Stomach smooth muscle (tissue), 2 donors: ENCODE data around the gene ICA1.
A peak's percentile ranks its signal among the peaks of the same experiment; 100 is the strongest.

Source experiments
- H3K27ac ChIP-seq: one replicate; pipeline ENCODE4 v1.7.0; 2013; ENCODE audit warnings: mild to moderate bottlenecking, low read length, inconsistent platforms
- H3K27me3 ChIP-seq, 2 donors: one replicate each; pipeline ENCODE4 v1.7.0; 2013; ENCODE audit warnings: low read length in 2 of 2; ENCODE audit not compliant: insufficient read depth in 2 of 2, control insufficient read depth in 1 of 2
- H3K36me3 ChIP-seq, 2 donors: one replicate each; pipeline ENCODE4 v1.7.0; 2013; ENCODE audit warnings: low read length in 2 of 2; ENCODE audit not compliant: control insufficient read depth in 2 of 2, insufficient read depth in 2 of 2
- H3K4me1 ChIP-seq: one replicate; pipeline ENCODE4 v1.7.0; 2013; ENCODE audit warnings: low read length; ENCODE audit not compliant: control insufficient read depth, insufficient read depth
- H3K4me3 ChIP-seq, 2 donors: one replicate each; pipeline ENCODE4 v1.7.0; 2013; ENCODE audit warnings: low read length in 2 of 2
- H3K9ac ChIP-seq, 2 donors: one replicate each; pipeline ENCODE4 v1.7.0; 2013; ENCODE audit warnings: low read length in 2 of 2, mild to moderate bottlenecking in 1 of 2
- H3K9me3 ChIP-seq, 2 donors: one replicate each; pipeline ENCODE4 v1.7.0; 2013; ENCODE audit warnings: low read length in 2 of 2; ENCODE audit not compliant: control insufficient read depth in 2 of 2
- donor health status: healthy.
- donor health status: Pancreatic carcinoma.

ICA1 gene

DNA sequence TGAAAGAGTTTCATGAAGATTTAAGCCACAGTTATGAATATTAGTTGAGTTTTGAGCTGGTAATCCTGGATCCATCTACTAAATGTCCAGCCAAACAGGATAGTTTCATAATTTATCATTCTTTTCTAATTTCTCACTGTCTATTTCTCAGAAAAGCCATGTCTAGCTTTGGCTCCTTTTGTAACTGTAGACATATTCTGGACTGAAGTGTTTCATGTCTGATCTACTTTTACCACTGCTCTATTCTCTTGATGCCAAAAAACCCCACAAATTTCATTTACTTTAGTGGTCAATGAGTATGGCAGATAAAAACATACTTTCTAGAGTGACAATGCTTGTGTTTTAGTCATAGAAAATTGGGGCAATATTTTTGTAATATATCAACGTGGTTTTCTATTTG lies 61.2 kb downstream of the ICA1 start:
- H3K27me3 ChIP-seq: no peaks in the 10 kb centered on the region
- H3K4me3 ChIP-seq: no peak overlapping the region
- no peaks in the 10 kb centered on the region for H3K9me3 ChIP-seq
- peaks cover 2% of the 10 kb centered on the region for H3K4me1 ChIP-seq
- H3K9ac ChIP-seq: no peak overlapping the region
- H3K27ac ChIP-seq: no peak overlapping the region
- H3K36me3 ChIP-seq: no peaks in the 10 kb centered on the region

DNA sequence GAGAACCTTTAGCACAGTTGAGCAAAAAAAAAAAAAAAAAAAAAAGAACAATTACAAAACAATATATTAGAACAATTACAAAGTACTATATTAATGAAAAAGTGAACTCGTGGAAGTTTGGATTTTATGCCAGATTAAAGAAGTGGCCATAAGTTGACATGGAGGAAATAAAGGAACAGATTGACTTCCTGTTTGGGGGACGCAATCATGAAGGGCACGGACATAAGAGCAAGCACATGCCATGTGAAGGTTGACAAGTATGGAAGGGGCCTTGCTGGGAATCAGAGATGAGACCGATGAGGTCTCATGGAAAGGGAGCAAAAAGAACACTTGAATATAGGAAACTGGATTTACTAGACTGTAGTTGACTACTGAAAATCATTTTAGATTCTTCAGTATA lies 61.7 kb downstream of the ICA1 start:
- Histone ChIP-seq H3K4me3 (no peak overlapping the region), H3K27me3 (no peaks in the 10 kb centered on the region), H3K27ac (no peak overlapping the region), H3K9me3 (no peaks in the 10 kb centered on the region), H3K36me3 (no peaks in the 10 kb centered on the region), H3K9ac (no peak overlapping the region), H3K4me1 (no peaks in the 10 kb centered on the region)

DNA sequence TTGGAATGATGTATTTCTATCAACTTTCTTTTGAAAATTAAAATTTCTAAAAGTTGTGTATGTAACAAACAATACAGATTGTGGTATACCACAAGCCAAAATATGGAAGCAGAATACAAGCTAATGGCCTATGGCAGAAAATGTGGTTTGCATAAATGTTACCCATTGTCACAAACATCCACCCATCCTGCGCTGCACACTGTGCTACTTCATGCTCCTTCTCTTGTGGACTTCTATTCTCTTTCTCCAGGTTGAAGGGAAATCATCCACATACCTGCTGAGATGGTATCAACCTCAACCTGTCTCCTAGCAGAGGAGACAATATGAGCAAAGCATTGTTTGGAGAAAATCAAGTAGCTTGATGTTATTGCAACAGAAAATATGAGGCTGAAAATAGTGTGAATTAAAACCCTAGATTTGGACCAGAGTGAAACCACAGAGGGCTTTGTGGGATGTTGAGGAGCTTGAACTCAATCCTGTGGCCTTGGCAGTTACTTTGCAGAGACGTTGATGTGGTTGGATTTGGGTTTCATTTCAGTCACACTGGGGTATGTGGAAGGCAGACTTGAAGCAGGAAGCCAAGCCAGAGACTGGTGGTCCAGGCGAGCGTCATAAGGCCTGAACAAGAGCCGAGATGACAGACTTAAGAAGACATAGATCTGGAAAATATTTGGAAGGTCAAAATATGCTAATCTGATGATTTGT lies 63.8 kb downstream of the ICA1 start:
- Histone ChIP-seq H3K9me3 (no peaks in the 10 kb centered on the region), H3K36me3 (no peaks in the 10 kb centered on the region), H3K4me1 (no peaks in the 10 kb centered on the region), H3K9ac (no peak overlapping the region), H3K4me3 (no peak overlapping the region), H3K27ac (no peak overlapping the region), H3K27me3 (no peaks in the 10 kb centered on the region)

DNA sequence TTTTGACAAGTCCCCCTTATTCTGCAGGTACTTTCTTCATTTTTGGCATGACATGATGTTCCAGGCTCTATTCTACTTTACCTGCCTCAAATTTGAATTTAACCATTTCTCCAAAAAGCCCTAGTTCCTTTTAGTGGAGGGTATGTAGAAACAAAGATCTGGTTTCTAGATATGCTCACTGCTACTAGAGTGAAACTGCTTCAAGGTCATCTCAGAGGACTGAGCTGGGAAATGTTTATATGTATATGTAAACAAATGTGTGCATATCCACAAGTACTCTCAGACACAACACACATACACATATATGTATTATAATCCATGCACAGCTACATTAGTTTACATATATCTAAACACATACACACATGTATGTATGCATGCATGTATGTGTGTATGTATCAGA lies 69.1 kb downstream of the ICA1 start:
- Histone ChIP-seq H3K36me3 (no peaks in the 10 kb centered on the region), H3K4me3 (no peak overlapping the region), H3K9ac (no peak overlapping the region), H3K27me3 (no peaks in the 10 kb centered on the region), H3K4me1 (peaks cover 16% of the 10 kb centered on the region), H3K27ac (no peak overlapping the region), H3K9me3 (no peaks in the 10 kb centered on the region)

DNA sequence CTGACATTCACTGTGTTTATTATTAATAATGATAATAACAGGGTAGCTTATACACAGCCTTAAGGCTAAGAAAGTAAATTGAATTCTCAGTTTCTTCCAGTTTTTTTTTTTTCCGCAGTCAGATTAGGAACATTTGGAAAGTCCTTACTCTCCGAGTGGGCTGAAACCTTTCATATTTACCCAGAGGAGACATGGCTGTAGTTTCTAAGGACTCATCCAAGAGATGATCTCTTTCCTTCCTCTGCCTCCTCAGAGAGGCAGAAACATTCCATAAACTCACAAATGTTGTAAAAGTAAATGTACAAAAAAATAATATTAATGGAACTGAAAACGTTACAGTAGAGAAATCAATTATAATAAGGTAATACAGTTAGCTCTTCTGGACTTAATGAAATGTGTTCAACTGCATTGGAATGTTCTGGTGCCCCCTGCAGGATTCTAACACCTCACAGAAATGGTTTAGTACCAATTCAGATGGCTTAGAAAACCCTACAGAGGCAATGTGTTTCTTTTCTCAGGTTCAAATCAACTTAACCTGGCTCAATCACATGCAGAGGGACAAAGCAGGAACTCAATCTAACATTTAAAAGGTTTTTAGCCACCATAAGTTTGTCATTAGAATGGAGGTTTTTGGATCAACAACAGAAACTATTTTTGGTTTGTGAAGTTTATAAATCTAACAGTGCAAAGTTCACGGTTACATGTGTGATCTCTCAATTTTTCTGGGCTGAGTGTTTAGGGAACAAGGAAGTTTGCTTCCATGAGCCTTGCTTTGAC lies 71.7 kb downstream of the ICA1 start:
- no peak overlapping the region for H3K9ac ChIP-seq
- no peaks in the 10 kb centered on the region for H3K36me3 ChIP-seq
- H3K4me3 ChIP-seq: no peak overlapping the region
- H3K4me1 ChIP-seq: peaks cover 16% of the 10 kb centered on the region
- no peaks in the 10 kb centered on the region for H3K9me3 ChIP-seq
- H3K27me3 ChIP-seq: no peaks in the 10 kb centered on the region
- H3K27ac ChIP-seq: peak overlapping the region; percentile 56

DNA sequence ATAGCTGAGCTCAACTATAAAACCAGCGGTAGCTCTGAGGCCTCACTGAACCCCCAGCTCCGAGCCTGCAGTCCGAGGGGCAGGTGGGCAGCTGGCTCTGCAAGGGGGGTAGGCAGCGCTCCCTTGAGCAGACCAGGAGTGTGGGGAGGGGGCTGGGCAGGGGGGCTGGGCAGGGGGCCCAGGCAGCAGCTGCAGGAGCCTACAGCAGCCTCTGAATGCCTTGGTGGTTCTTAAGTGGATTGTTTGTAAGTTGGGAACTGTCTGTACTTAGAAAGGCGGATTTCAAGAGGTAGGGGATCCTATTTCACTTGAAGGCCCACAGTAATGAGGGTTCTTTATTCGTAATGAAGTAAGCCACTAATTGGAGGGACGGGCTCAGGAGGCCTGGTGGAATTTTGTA lies 72.3 kb downstream of the ICA1 start:
- Histone ChIP-seq H3K27ac (peak overlapping the region; percentile 56), H3K9ac (no peak overlapping the region), H3K9me3 (no peaks in the 10 kb centered on the region)

DNA sequence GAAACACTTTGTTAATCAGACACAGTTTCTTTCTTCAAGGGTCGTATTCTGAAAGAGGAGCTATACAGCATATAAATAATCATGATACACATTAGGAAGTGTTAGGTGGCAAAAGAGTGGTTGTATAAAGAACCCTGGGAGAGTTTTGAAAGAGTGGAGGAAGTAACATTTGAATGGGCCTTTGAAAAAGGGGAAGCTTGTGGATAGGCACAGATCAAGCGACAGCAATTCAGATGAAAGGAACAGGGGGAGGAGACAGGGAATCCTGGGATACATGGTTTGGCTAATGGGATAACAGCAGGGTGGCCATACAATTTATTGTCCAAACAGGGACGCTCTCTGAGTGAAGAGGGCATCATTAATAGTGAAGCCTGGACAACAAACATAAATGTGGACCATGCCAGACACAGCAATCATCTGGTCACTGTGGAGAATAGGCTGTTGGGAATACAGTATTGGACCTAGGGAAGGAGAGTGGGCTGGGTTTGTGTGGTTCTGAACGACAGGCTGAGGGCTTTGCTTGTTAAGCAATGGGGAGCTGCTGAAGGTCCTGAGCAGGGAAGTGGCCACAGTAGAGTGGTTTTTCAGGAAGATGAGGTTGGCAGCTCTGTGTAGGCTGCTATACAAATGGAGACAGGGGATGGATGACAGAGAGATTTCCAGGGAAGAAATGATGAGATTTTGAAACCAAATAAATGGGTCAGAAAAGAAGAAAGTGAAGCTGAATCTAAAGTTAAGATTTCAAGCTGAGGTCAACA lies 75.9 kb downstream of the ICA1 start:
- no peak overlapping the region for H3K27ac ChIP-seq
- H3K9me3 ChIP-seq: no peaks in the 10 kb centered on the region
- no peak overlapping the region for H3K4me3 ChIP-seq
- no peaks in the 10 kb centered on the region for H3K36me3 ChIP-seq
- H3K9ac ChIP-seq: no peak overlapping the region
- no peaks in the 10 kb centered on the region for H3K27me3 ChIP-seq
- peaks cover 13% of the 10 kb centered on the region for H3K4me1 ChIP-seq

More for the DNA sequence above, 72.3 kb downstream of the ICA1 start:
- Histone ChIP-seq H3K36me3 (no peaks in the 10 kb centered on the region), H3K27me3 (no peaks in the 10 kb centered on the region), H3K4me3 (no peak overlapping the region), H3K4me1 (peaks cover 16% of the 10 kb centered on the region)

DNA sequence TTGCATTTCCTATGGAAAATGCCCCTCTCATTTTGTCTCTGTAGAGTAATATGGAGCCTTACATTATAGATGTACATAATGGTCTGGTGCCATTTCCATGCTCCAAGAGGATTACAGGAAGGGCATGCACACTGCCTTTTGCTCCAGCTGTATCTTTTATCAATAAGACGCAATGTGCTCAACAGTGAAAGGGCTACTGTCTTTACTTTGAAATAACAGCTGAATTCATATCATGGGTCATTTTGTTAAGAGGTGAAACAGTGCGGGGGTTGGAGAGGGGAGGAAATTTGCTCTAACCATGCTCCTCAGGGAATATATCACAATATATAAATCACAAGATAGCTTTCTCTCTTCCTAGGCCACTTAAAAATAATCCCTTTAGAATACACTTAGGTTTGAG lies 77.7 kb downstream of the ICA1 start:
- Histone ChIP-seq H3K27ac (no peak overlapping the region), H3K4me3 (no peak overlapping the region), H3K36me3 (no peaks in the 10 kb centered on the region), H3K9me3 (no peaks in the 10 kb centered on the region), H3K9ac (no peak overlapping the region), H3K4me1 (peaks cover 8% of the 10 kb centered on the region), H3K27me3 (no peaks in the 10 kb centered on the region)

DNA sequence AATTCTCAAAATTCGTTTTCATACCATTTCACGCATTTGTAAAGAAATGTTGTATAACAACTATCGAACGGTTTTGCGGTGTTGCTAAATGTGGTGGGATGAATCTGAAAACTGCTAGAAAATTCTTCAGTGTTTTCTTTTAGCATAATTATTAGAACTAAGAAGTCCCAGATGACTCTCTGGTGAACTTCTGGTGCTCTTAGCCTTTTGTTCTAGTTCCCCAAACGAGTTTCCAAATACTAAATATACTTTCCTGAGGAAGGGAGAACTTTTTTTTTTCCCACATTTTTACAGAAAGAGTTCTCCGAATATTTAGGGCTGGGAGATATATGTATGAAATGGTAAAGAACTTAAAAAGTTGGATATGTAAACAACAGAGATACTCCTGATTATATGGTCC lies 82.5 kb downstream of the ICA1 start:
- no peaks in the 10 kb centered on the region for H3K27me3 ChIP-seq
- H3K4me3 ChIP-seq: no peak overlapping the region
- H3K36me3 ChIP-seq: no peaks in the 10 kb centered on the region
- H3K9ac ChIP-seq: no peak overlapping the region
- no peak overlapping the region for H3K27ac ChIP-seq
- no peaks in the 10 kb centered on the region for H3K9me3 ChIP-seq
- H3K4me1 ChIP-seq: no peaks in the 10 kb centered on the region

DNA sequence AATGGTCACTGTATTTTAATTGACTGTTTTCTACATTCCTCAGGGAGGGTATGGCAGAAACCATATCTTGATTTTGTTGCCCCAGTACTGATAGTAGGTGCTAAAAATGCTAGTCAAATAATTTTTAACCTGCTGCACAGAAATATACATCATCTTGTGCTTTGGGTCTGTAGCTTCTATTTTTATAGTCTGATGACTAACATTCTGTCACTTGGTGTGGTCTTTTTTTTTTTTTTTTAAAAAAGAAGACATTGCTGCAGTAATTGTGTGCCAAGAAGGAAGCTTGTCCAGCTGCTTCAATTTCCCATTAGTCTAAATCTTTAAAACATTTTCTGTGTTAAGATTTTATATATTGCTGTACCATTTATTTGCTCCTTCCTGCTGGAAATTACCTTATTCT lies 83.6 kb downstream of the ICA1 start:
- Histone ChIP-seq H3K27ac (no peak overlapping the region), H3K36me3 (no peaks in the 10 kb centered on the region), H3K9me3 (no peaks in the 10 kb centered on the region), H3K4me3 (no peak overlapping the region), H3K9ac (no peak overlapping the region), H3K27me3 (no peaks in the 10 kb centered on the region), H3K4me1 (no peaks in the 10 kb centered on the region)
